HL-60/S4 treated with phorbol 12-myristate 13-acetate at 8.2 ng/mL for 4 days and 3 days (cell line): Measurements from ENCODE around the gene TESK2.
"Not testable (repeated sequence)": the region's sequence is repeated elsewhere in the genome, so short reads cannot be mapped to it uniquely, and the experiment has no call there.

Experiments
- in situ Hi-C: fragments of 300-500 bp; cut with MboI; formaldehyde crosslinking; loops from 2 replicates; pipeline ENCODE4 v1.15.0; 2022; ENCODE audit warnings: low sequenced_read_pairs

Gene TESK2

GRCh38 chr1:45477646-45478045 lies 13.3 kb downstream of the TESK2 start:
- in situ Hi-C loops: no loop called here

GRCh38 chr1:45474194-45474593 lies 16.8 kb downstream of the TESK2 start:
- in situ Hi-C loops: not testable (repeated sequence)

- in situ Hi-C loops: no loop called here
These were observed 17.7 kb downstream of the TESK2 start for GRCh38 chr1:45473302-45473701.

- in situ Hi-C loops: no loop called here
These were observed 20.6 kb downstream of the TESK2 start for GRCh38 chr1:45470306-45470798.

GRCh38 chr1:45467353-45467752 lies 23.6 kb downstream of the TESK2 start:
- in situ Hi-C loops: not testable (repeated sequence)

- in situ Hi-C loops: no loop called here
These were observed 25.7 kb downstream of the TESK2 start for GRCh38 chr1:45465277-45465676.

- in situ Hi-C loops: no loop called here
These were observed 32.1 kb downstream of the TESK2 start for GRCh38 chr1:45458894-45459293.

GRCh38 chr1:45456531-45456930 lies 34.4 kb downstream of the TESK2 start:
- in situ Hi-C loops: no loop called here

GRCh38 chr1:45455162-45455561 lies 35.8 kb downstream of the TESK2 start:
- in situ Hi-C loops: no loop called here

GRCh38 chr1:45454464-45454863 lies 36.5 kb downstream of the TESK2 start:
- in situ Hi-C loops: no loop called here

GRCh38 chr1:45452503-45452902 lies 38.5 kb downstream of the TESK2 start:
- in situ Hi-C loops: no loop called here

- in situ Hi-C loops: no loop called here
These were observed 42.6 kb downstream of the TESK2 start for GRCh38 chr1:45448357-45448756.

- in situ Hi-C loops: no loop called here
These were observed 43.9 kb downstream of the TESK2 start for GRCh38 chr1:45446950-45447672.

GRCh38 chr1:45446530-45446929 lies 44.4 kb downstream of the TESK2 start:
- in situ Hi-C loops: no loop called here

GRCh38 chr1:45444609-45445131 lies 46.3 kb downstream of the TESK2 start:
- in situ Hi-C loops: no loop called here

GRCh38 chr1:45443580-45444446 lies 47.1 kb downstream of the TESK2 start:
- in situ Hi-C loops: no loop called here

- in situ Hi-C loops: no loop called here
These were observed 48.7 kb downstream of the TESK2 start for GRCh38 chr1:45442272-45442671.

- in situ Hi-C loops: no loop called here
These were observed 53.6 kb downstream of the TESK2 start for GRCh38 chr1:45437323-45437722.

GRCh38 chr1:45430490-45430889 lies 60.5 kb downstream of the TESK2 start:
- in situ Hi-C loops: no loop called here

GRCh38 chr1:45429561-45430159 lies 61.3 kb downstream of the TESK2 start:
- in situ Hi-C loops: no loop called here

- in situ Hi-C loops: no loop called here
These were observed 66.9 kb downstream of the TESK2 start for GRCh38 chr1:45423906-45424678.
